PC-3 (cell line): Measurements from ENCODE around the gene NENF.

Source experiments
- CTCF ChIP-seq: fragments of 300-600 bp; sonication (generic); conservative IDR thresholded peaks from 2 replicates; pipeline ENCODE4 v1.5.1; 2017; ENCODE audit warnings: antibody characterized with exemption, low read depth, mild to moderate bottlenecking, low read length
- EZH2 ChIP-seq: fragments of 300-600 bp; sonication (generic); IDR thresholded peaks from one replicate; pipeline ENCODE4 v1.6.1; 2017; ENCODE audit warnings: antibody characterized with exemption, mild to moderate bottlenecking, low read length; ENCODE audit not compliant: unreplicated experiment

- no peak for TF ChIP-seq CTCF
- no peak for TF ChIP-seq EZH2
Observed at GRCh38 chr1:212485571-212485912, 52.8 kb downstream of the NENF start.
